Stomach smooth muscle (tissue), 2 donors: ENCODE data around the gene MACC1.

Experiments used
- H3K27ac ChIP-seq: one replicate; pipeline ENCODE4 v1.7.0; 2013; ENCODE audit warnings: mild to moderate bottlenecking, low read length, inconsistent platforms
- H3K27me3 ChIP-seq, 2 donors: one replicate each; pipeline ENCODE4 v1.7.0; 2013; ENCODE audit warnings: low read length in 2 of 2; ENCODE audit not compliant: insufficient read depth in 2 of 2, control insufficient read depth in 1 of 2
- H3K36me3 ChIP-seq, 2 donors: one replicate each; pipeline ENCODE4 v1.7.0; 2013; ENCODE audit warnings: low read length in 2 of 2; ENCODE audit not compliant: control insufficient read depth in 2 of 2, insufficient read depth in 2 of 2
- H3K4me1 ChIP-seq: one replicate; pipeline ENCODE4 v1.7.0; 2013; ENCODE audit warnings: low read length; ENCODE audit not compliant: control insufficient read depth, insufficient read depth
- H3K4me3 ChIP-seq, 2 donors: one replicate each; pipeline ENCODE4 v1.7.0; 2013; ENCODE audit warnings: low read length in 2 of 2
- H3K9ac ChIP-seq, 2 donors: one replicate each; pipeline ENCODE4 v1.7.0; 2013; ENCODE audit warnings: low read length in 2 of 2, mild to moderate bottlenecking in 1 of 2
- H3K9me3 ChIP-seq, 2 donors: one replicate each; pipeline ENCODE4 v1.7.0; 2013; ENCODE audit warnings: low read length in 2 of 2; ENCODE audit not compliant: control insufficient read depth in 2 of 2
- donor health status: healthy.
- donor health status: Pancreatic carcinoma.

Gene MACC1

GRCh38 chr7:20217193-20217948 lies at the start of gene MACC1:
Gene MACC1, minus strand, starts transcription at chr7:20217384. Its CDS starts 55,522 bp downstream, at chr7:20161862.
- no peak within 1 kb of the TSS for H3K27ac ChIP-seq
- no peaks in the 10 kb centered on the region for H3K9me3 ChIP-seq
- H3K9ac ChIP-seq = no peak within 1 kb of the TSS
- H3K4me3 ChIP-seq = no peak within 1 kb of the TSS
- H3K36me3 ChIP-seq = no peaks in the 10 kb centered on the region
- H3K4me1 ChIP-seq = no peaks in the 10 kb centered on the region
- no peaks in the 10 kb centered on the region for H3K27me3 ChIP-seq

GRCh38 chr7:20264623-20265022 lies 47.4 kb upstream of the MACC1 start:
- H3K4me3 ChIP-seq = no peak overlapping the region
- no peaks in the 10 kb centered on the region for H3K27me3 ChIP-seq
- H3K27ac ChIP-seq = no peak overlapping the region
- no peaks in the 10 kb centered on the region for H3K4me1 ChIP-seq
- H3K9me3 ChIP-seq = no peaks in the 10 kb centered on the region
- H3K9ac ChIP-seq = no peak overlapping the region
- H3K36me3 ChIP-seq = no peaks in the 10 kb centered on the region

GRCh38 chr7:20260223-20260622 lies 43.0 kb upstream of the MACC1 start:
- Histone ChIP-seq H3K4me3 (no peak overlapping the region), H3K27me3 (no peaks in the 10 kb centered on the region), H3K9ac (no peak overlapping the region), H3K36me3 (no peaks in the 10 kb centered on the region), H3K27ac (no peak overlapping the region), H3K4me1 (no peaks in the 10 kb centered on the region), H3K9me3 (no peaks in the 10 kb centered on the region)

GRCh38 chr7:20257212-20257611 lies 40.0 kb upstream of the MACC1 start:
- H3K9me3 ChIP-seq = no peaks in the 10 kb centered on the region
- H3K27ac ChIP-seq = no peak overlapping the region
- H3K9ac ChIP-seq = no peak overlapping the region
- no peak overlapping the region for H3K4me3 ChIP-seq
- no peaks in the 10 kb centered on the region for H3K36me3 ChIP-seq
- no peaks in the 10 kb centered on the region for H3K4me1 ChIP-seq
- no peaks in the 10 kb centered on the region for H3K27me3 ChIP-seq

- Histone ChIP-seq H3K27ac (no peak overlapping the region), H3K4me3 (no peak overlapping the region), H3K4me1 (no peaks in the 10 kb centered on the region)
Measured at GRCh38 chr7:20249920-20250319, 32.7 kb upstream of the MACC1 start.

GRCh38 chr7:20249376-20249775 lies 32.2 kb upstream of the MACC1 start:
- Histone ChIP-seq H3K27me3 (no peaks in the 10 kb centered on the region), H3K4me1 (no peaks in the 10 kb centered on the region), H3K4me3 (no peak overlapping the region), H3K9ac (no peak overlapping the region), H3K27ac (no peak overlapping the region), H3K36me3 (no peaks in the 10 kb centered on the region), H3K9me3 (no peaks in the 10 kb centered on the region)

More at GRCh38 chr7:20249920-20250319, 32.7 kb upstream of the MACC1 start:
- Histone ChIP-seq H3K36me3 (no peaks in the 10 kb centered on the region), H3K9me3 (no peaks in the 10 kb centered on the region), H3K9ac (no peak overlapping the region), H3K27me3 (no peaks in the 10 kb centered on the region)

- Histone ChIP-seq H3K36me3 (no peaks in the 10 kb centered on the region), H3K4me3 (no peak overlapping the region), H3K4me1 (no peaks in the 10 kb centered on the region), H3K9ac (no peak overlapping the region), H3K27me3 (no peaks in the 10 kb centered on the region), H3K27ac (no peak overlapping the region), H3K9me3 (no peaks in the 10 kb centered on the region)
Measured at GRCh38 chr7:20246236-20246635, 29.1 kb upstream of the MACC1 start.

- no peak overlapping the region for H3K9ac ChIP-seq
- H3K4me3 ChIP-seq = no peak overlapping the region
- no peak overlapping the region for H3K27ac ChIP-seq
- H3K4me1 ChIP-seq = no peaks in the 10 kb centered on the region
- no peaks in the 10 kb centered on the region for H3K9me3 ChIP-seq
- no peaks in the 10 kb centered on the region for H3K27me3 ChIP-seq
- H3K36me3 ChIP-seq = no peaks in the 10 kb centered on the region
Measured at GRCh38 chr7:20244334-20245120, 27.3 kb upstream of the MACC1 start.

GRCh38 chr7:20241911-20242261 lies 24.7 kb upstream of the MACC1 start:
- Histone ChIP-seq H3K9ac (no peak overlapping the region), H3K4me3 (no peak overlapping the region), H3K27me3 (no peaks in the 10 kb centered on the region), H3K9me3 (no peaks in the 10 kb centered on the region), H3K4me1 (no peaks in the 10 kb centered on the region), H3K27ac (no peak overlapping the region), H3K36me3 (no peaks in the 10 kb centered on the region)

GRCh38 chr7:20241194-20241910 lies 24.2 kb upstream of the MACC1 start:
- Histone ChIP-seq H3K9me3 (no peaks in the 10 kb centered on the region), H3K4me1 (no peaks in the 10 kb centered on the region), H3K27me3 (no peaks in the 10 kb centered on the region), H3K9ac (no peak overlapping the region), H3K4me3 (no peak overlapping the region), H3K36me3 (no peaks in the 10 kb centered on the region), H3K27ac (no peak overlapping the region)
